Natural killer cell treated with Interleukin-12 subunit alpha and Interleukin-12 subunit beta and Interleukin-15 and Interleukin-18, amount 100 ng/mL, for 72 hours (primary cell): ENCODE data around the gene ANKMY1. TPM values are rescaled to one million over a fixed set of nuclear protein-coding genes. Genes with fewer than 3 reads are reported as not detected.
"Not testable (repeated sequence)": the region's sequence is repeated elsewhere in the genome, so short reads cannot be mapped to it uniquely, and the experiment has no call there.

Experiments
- ATAC-seq, 2 donors: fragments of 150-1000 bp; cut with Tn5 transposase in 1 of 2; sonication (Bioruptor Pico), chemical (Tn5 transposase) in 1 of 2; 2 replicates each; pipeline ENCODE4 v1.10.0; 2021
- DNase-seq: peaks from one replicate; pipeline ENCODE4 v3.0.0; 2022; ENCODE audit warnings: low spot score
- H3K27ac Mint-ChIP-seq, 2 donors: 1 replicate in 1 of 2; 2 replicates in 1 of 2; pipeline ENCODE4 v1.8.0; 2022; ENCODE audit warnings: mixed read lengths in 2 of 2, mild to moderate bottlenecking in 1 of 2, moderate library complexity in 1 of 2
- H3K27me3 Mint-ChIP-seq, 2 donors: 1 replicate in 1 of 2; 2 replicates in 1 of 2; pipeline ENCODE4 v1.8.0; 2022; ENCODE audit warnings: mixed read lengths in 2 of 2
- H3K36me3 Mint-ChIP-seq: one replicate; pipeline ENCODE4 v1.8.0; 2022; ENCODE audit warnings: mixed read lengths
- H3K4me1 Mint-ChIP-seq, 2 donors: 1 replicate in 1 of 2; 2 replicates in 1 of 2; pipeline ENCODE4 v1.8.0; 2022; ENCODE audit warnings: low read depth in 2 of 2, mixed read lengths in 2 of 2, mild to moderate bottlenecking in 1 of 2
- H3K4me3 Mint-ChIP-seq: one replicate; pipeline ENCODE4 v1.8.0; 2022; ENCODE audit warnings: mixed read lengths
- H3K9me3 Mint-ChIP-seq: 2 replicates; pipeline ENCODE4 v1.8.0; 2022; ENCODE audit warnings: mixed read lengths
- total RNA-seq, 2 donors: library from RNA; stranded (reverse); gene quantifications; one replicate each; pipeline ENCODE4 v1.2.3, GENCODE V29; 2022

Gene ANKMY1
- total RNA-seq, 2 donors from 2014 or later = 13.0 to 40.9 TPM

- ATAC-seq (no peak), DNase-seq (no peak)
- no peaks in the 10 kb centered on the region for H3K36me3 Mint-ChIP-seq
- H3K27ac Mint-ChIP-seq = no peak overlapping the region
- H3K4me3 Mint-ChIP-seq = no peak overlapping the region
- no peaks in the 10 kb centered on the region for H3K9me3 Mint-ChIP-seq
- H3K27me3 Mint-ChIP-seq = no peaks in the 10 kb centered on the region
- H3K4me1 Mint-ChIP-seq = peaks cover 0 to 5% of the 10 kb centered on the region in 2 donors
Measured at GRCh38 chr2:240506406-240507059, 51.3 kb downstream of the ANKMY1 start.

GRCh38 chr2:240505910-240506309 is 51.9 kb downstream of the ANKMY1 start:
- H3K27me3 Mint-ChIP-seq = no peaks in the 10 kb centered on the region
- no peak for ATAC-seq
- H3K27ac Mint-ChIP-seq = no peak overlapping the region
- peaks cover 0 to 5% of the 10 kb centered on the region in 2 donors for H3K4me1 Mint-ChIP-seq
- no peaks in the 10 kb centered on the region for H3K36me3 Mint-ChIP-seq
- DNase-seq = no peak
- H3K4me3 Mint-ChIP-seq = no peak overlapping the region
- H3K9me3 Mint-ChIP-seq = no peaks in the 10 kb centered on the region

- DNase-seq (no peak), ATAC-seq (no peak)
- no peaks in the 10 kb centered on the region for H3K9me3 Mint-ChIP-seq
- H3K4me1 Mint-ChIP-seq = no peaks in the 10 kb centered on the region
- H3K36me3 Mint-ChIP-seq = no peaks in the 10 kb centered on the region
- H3K27ac Mint-ChIP-seq = no peak overlapping the region
- no peak overlapping the region for H3K4me3 Mint-ChIP-seq
- H3K27me3 Mint-ChIP-seq = no peaks in the 10 kb centered on the region
Measured at GRCh38 chr2:240503848-240504247, 53.9 kb downstream of the ANKMY1 start.

DNA sequence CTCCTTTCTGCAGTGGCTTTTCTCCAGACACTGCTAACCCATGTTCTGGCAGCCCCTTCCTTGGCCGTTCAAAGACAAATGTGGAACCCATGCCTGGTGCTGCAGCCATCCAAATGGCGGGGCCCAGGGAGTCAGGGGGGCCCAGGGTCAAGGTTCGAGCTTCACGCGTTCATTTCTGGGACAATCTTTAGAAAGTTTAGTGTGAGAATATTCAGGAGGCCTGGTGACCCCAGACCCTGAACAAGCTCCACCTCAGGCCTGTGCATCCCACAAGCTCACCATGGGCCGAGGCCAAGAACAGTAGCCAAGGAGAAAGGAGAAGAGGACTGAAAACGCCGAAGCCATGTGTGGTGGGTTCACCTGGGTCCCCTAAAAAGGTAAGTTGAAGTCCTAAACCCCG is 54.4 kb downstream of the ANKMY1 start:
- DNase-seq = no peak
- no peaks in the 10 kb centered on the region for H3K9me3 Mint-ChIP-seq

DNA sequence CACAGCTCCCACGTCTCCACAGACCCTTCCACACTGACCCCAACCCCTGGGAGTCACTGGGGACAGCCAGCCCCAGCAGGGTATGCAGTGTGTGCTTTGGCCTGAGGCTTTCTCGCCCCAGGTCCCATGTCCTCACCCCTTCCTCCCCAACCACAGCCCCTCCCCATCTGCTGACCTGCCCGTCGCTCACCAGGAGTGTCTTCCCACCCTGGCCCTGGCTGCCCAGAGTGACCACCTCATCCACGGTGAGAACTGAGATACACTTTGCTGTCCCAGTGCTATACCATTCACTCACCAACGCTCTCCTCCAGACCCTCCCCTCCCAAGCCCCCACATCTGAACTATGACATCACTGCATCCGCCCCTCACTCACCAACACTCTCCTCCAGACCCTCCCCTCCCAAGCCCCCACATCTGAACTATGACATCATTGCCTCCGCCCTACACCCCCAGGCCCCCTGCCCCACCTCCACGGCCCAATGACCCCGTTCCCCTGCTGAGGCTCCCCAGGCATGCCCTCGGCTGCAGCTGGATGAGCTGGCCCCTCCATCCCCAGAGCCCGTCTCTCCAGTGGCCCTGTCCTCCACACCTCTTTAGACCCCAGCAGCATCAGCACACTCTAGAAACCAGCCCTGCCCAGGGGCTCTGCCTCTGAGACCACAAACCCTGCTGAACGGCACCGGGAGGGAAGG is 55.2 kb downstream of the ANKMY1 start:
- H3K4me1 Mint-ChIP-seq = no peaks in the 10 kb centered on the region
- no peaks in the 10 kb centered on the region for H3K36me3 Mint-ChIP-seq
- DNase-seq = no peak
- no peak for ATAC-seq
- H3K4me3 Mint-ChIP-seq = no peak overlapping the region
- no peak overlapping the region for H3K27ac Mint-ChIP-seq
- no peaks in the 10 kb centered on the region for H3K27me3 Mint-ChIP-seq
- H3K9me3 Mint-ChIP-seq = no peaks in the 10 kb centered on the region

More for the DNA sequence above, 54.4 kb downstream of the ANKMY1 start:
- Mint-ChIP-seq H3K4me3 (no peak overlapping the region), H3K36me3 (no peaks in the 10 kb centered on the region), H3K4me1 (no peaks in the 10 kb centered on the region), H3K27me3 (no peaks in the 10 kb centered on the region), H3K27ac (no peak overlapping the region)
- no peak for ATAC-seq

GRCh38 chr2:240502059-240502429 is 55.7 kb downstream of the ANKMY1 start:
- no peaks in the 10 kb centered on the region for H3K9me3 Mint-ChIP-seq
- no peak overlapping the region for H3K27ac Mint-ChIP-seq
- ATAC-seq = no peak
- no peaks in the 10 kb centered on the region for H3K4me1 Mint-ChIP-seq
- no peak for DNase-seq
- no peaks in the 10 kb centered on the region for H3K36me3 Mint-ChIP-seq
- H3K27me3 Mint-ChIP-seq = no peaks in the 10 kb centered on the region
- no peak overlapping the region for H3K4me3 Mint-ChIP-seq

DNA sequence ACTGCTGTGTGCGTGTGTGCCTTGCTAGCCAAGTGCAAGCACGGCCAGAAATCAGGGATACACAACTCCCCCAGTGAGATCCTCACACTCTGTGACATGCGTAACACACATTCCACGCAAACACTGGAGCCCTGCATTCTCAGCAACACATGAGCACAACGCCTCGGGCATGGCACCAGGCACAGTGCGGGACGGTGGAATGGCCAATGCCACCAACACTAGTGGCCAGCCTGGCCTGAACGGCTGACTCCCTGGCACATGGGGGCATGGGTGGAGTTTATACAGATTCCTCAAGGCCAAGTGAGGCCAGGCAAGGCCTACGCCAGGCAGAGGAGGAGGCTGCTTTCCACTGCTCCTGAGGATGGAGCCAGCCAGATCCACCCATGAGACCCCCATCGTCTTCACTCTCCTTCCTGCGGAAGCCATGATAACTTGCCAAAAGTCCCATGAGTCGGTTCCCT is 56.2 kb downstream of the ANKMY1 start:
- H3K27me3 Mint-ChIP-seq = no peaks in the 10 kb centered on the region
- H3K36me3 Mint-ChIP-seq = peaks cover under 1% of the 10 kb centered on the region
- H3K4me1 Mint-ChIP-seq = no peaks in the 10 kb centered on the region
- H3K4me3 Mint-ChIP-seq = no peak overlapping the region
- DNase-seq (no peak), ATAC-seq (no peak)
- H3K9me3 Mint-ChIP-seq = no peaks in the 10 kb centered on the region
- no peak overlapping the region for H3K27ac Mint-ChIP-seq

DNA sequence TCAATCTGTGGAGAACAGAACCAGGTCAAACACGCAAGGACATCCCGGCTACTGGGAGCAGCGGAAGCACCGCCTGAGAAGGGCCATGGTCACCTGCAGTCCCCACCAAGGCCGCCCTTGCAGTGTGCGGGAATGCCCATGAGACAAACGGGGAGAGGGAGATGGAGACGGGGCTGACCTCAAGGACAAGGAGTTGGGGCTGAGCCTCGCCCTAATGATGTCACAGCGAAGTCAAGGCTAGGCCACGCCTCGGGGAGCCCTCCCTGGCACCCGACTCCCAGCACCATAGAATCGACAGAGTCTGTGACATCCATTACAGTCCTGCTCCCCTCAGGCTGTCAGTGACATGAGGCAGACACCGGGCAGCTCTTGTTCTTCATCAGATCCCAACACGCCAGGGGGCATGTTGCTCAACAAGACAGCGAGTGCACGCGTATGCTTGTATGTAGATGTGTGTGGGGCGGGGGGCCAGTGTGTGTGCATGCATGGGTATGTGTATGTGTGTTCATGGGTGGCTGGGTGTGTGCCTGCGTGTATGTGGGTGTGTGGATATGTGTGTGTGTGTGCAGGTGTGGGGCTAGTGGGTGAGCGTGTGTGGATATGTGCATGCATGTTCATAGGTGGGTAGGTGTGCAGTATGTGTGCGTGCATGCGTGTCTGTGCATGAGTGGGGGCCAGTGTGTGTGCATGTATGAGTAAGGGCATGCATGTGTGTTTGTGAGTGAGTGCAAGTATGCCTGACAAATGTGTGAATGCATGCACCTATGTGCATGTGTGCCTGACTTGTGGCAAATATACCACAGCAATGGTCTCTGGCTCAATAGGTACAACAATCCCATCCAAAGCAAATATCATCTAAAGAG is 57.0 kb downstream of the ANKMY1 start:
- no peaks in the 10 kb centered on the region for H3K27me3 Mint-ChIP-seq
- ATAC-seq (no peak), DNase-seq (no peak)
- H3K27ac Mint-ChIP-seq = no peak overlapping the region
- peaks cover 7% of the 10 kb centered on the region for H3K36me3 Mint-ChIP-seq
- no peak overlapping the region for H3K4me3 Mint-ChIP-seq
- no peaks in the 10 kb centered on the region for H3K4me1 Mint-ChIP-seq
- no peaks in the 10 kb centered on the region for H3K9me3 Mint-ChIP-seq

- ATAC-seq (no peak), DNase-seq (no peak)
- peaks cover 13% of the 10 kb centered on the region for H3K36me3 Mint-ChIP-seq
- no peak overlapping the region for H3K27ac Mint-ChIP-seq
- no peak overlapping the region for H3K4me3 Mint-ChIP-seq
- H3K27me3 Mint-ChIP-seq = no peaks in the 10 kb centered on the region
- H3K4me1 Mint-ChIP-seq = no peaks in the 10 kb centered on the region
- no peaks in the 10 kb centered on the region for H3K9me3 Mint-ChIP-seq
Measured at GRCh38 chr2:240499309-240500301, 58.2 kb downstream of the ANKMY1 start.

DNA sequence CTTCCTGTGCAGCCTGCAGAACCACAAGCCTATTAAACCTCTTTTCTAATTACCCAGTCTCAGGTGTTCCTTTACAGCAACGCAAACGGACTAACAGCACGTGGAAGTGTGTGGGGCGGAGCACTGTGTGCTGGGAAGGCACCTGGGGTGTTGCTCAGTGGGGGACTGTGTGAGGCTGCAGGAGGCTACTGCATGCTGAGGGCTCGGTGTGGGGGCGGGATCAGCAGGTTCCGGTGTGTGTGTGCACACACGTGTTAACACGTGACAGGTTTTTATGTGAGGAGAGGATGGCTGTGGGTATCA is 58.9 kb downstream of the ANKMY1 start:
- ATAC-seq (no peak), DNase-seq (no peak)
- H3K27ac Mint-ChIP-seq = no peak overlapping the region
- no peaks in the 10 kb centered on the region for H3K27me3 Mint-ChIP-seq
- H3K36me3 Mint-ChIP-seq = peaks cover 13% of the 10 kb centered on the region
- no peaks in the 10 kb centered on the region for H3K9me3 Mint-ChIP-seq
- H3K4me1 Mint-ChIP-seq = no peaks in the 10 kb centered on the region
- H3K4me3 Mint-ChIP-seq = no peak overlapping the region

- peaks cover 16% of the 10 kb centered on the region for H3K36me3 Mint-ChIP-seq
- no peak overlapping the region for H3K4me3 Mint-ChIP-seq
- no peak for ATAC-seq
- DNase-seq = no peak
- no peaks in the 10 kb centered on the region for H3K4me1 Mint-ChIP-seq
- no peak overlapping the region for H3K27ac Mint-ChIP-seq
- no peaks in the 10 kb centered on the region for H3K27me3 Mint-ChIP-seq
- peaks cover 2% of the 10 kb centered on the region for H3K9me3 Mint-ChIP-seq
Measured at GRCh38 chr2:240498171-240498957, 59.4 kb downstream of the ANKMY1 start.

DNA sequence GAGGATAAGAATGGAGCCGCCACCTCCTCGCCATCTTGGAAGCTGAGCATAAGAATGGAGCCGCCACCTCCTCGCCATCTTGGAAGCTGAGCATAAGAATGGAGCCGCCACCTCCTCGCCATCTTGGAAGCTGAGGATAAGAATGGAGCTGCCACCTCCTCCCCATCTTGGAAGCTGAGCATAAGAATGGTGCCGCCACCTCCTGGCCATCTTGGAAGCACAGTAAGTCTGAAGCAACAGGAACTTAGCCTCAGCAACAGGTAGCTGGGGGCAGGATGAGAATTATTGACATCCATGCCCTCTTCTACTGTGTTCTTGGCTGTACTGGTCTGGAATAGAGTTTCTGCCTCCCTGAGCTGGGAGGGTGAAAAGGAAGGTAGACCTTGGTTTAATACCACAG is 60.7 kb downstream of the ANKMY1 start:
- H3K4me1 Mint-ChIP-seq, H3K4me3 Mint-ChIP-seq, ATAC-seq, H3K27ac Mint-ChIP-seq, H3K27me3 Mint-ChIP-seq, H3K9me3 Mint-ChIP-seq, DNase-seq: not testable (repeated sequence)
- H3K36me3 Mint-ChIP-seq = peaks cover 24% of the 10 kb centered on the region

- not testable (repeated sequence) for H3K27ac Mint-ChIP-seq, H3K27me3 Mint-ChIP-seq, H3K4me1 Mint-ChIP-seq, ATAC-seq, H3K4me3 Mint-ChIP-seq, DNase-seq
- H3K36me3 Mint-ChIP-seq = peaks cover 43% of the 10 kb centered on the region
- H3K9me3 Mint-ChIP-seq = peaks cover 14% of the 10 kb centered on the region
Measured at GRCh38 chr2:240494942-240495341, 62.8 kb downstream of the ANKMY1 start.
